NB4 (cell line): ENCODE measurements around the gene ANKRD28.

ENCODE experiments used
- DNase-seq: peaks from one replicate; pipeline ENCODE4 v3.0.0; 2010; ENCODE audit warnings: low read depth
- H3K4me3 ChIP-seq: one replicate; pipeline ENCODE4 v1.5.1; 2011; ENCODE audit warnings: mild to moderate bottlenecking, low read depth, low read length, moderate library complexity
- MYC ChIP-seq: IDR thresholded peaks from 2 replicates; pipeline ENCODE4 v1.6.1; 2011; ENCODE audit warnings: low read depth, low read length
- POLR2A ChIP-seq: IDR thresholded peaks from 2 replicates; pipeline ENCODE4 v1.6.1; 2011; ENCODE audit warnings: mild to moderate bottlenecking; ENCODE audit not compliant: insufficient read length; ENCODE audit errors: extremely low read depth
- TF ChIP-seq, protein P1 (sequence below): IDR thresholded peaks from 2 replicates; pipeline ENCODE4 v1.6.1; 2011; ENCODE audit warnings: low read depth, low read length
- TF ChIP-seq, protein P2 (sequence below): IDR thresholded peaks from one replicate; pipeline ENCODE4 v1.5.1; 2012; ENCODE audit warnings: low read depth, low read length

ANKRD28 gene

DNA sequence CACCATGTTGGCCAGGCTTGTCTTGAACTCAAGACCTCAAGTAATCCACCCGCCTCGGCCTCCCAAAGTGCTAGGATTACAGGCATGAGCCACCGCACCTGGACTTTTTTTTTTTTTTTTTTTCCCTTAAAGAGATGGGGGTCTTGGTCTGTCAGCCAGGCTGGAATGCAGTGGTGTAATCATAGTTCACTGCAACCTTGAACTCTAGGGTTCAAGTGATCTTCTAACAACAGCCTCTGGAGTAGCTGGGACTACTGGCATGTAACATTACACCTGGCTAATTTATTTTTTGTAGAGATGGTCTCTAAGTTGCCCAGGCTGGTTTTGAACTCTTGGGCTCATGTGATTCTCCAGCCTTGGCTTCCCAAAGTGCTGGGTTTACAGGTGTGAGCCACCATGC, 81.6 kb downstream of the ANKRD28 start:
- H3K4me3 ChIP-seq: no peak overlapping the region
- no peak for DNase-seq
- TF ChIP-seq MYC (no peak), POLR2A (no peak)
- TF ChIP-seq, protein P1, sequence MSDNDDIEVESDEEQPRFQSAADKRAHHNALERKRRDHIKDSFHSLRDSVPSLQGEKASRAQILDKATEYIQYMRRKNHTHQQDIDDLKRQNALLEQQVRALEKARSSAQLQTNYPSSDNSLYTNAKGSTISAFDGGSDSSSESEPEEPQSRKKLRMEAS: no peak
- TF ChIP-seq, protein P2, sequence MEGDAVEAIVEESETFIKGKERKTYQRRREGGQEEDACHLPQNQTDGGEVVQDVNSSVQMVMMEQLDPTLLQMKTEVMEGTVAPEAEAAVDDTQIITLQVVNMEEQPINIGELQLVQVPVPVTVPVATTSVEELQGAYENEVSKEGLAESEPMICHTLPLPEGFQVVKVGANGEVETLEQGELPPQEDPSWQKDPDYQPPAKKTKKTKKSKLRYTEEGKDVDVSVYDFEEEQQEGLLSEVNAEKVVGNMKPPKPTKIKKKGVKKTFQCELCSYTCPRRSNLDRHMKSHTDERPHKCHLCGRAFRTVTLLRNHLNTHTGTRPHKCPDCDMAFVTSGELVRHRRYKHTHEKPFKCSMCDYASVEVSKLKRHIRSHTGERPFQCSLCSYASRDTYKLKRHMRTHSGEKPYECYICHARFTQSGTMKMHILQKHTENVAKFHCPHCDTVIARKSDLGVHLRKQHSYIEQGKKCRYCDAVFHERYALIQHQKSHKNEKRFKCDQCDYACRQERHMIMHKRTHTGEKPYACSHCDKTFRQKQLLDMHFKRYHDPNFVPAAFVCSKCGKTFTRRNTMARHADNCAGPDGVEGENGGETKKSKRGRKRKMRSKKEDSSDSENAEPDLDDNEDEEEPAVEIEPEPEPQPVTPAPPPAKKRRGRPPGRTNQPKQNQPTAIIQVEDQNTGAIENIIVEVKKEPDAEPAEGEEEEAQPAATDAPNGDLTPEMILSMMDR: no peak

DNA sequence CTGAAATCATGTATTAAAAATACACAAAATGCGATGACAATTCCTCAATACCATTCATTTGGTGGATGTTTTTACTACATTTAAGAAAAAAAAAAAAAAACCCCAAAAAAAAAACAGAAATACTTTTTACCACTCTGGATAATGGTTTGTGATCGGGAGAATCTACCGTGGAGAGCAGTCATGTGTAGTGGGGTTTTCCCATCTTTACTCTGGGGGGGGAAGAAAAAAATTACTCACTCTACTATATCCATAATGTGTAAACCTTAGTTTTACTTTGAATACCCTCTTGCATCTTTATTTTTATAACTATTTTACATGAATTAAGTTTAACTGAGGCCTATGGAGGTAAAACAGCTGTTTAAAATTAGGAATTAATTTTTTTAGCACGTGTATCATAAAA, 83.3 kb downstream of the ANKRD28 start:
- no peak overlapping the region for H3K4me3 ChIP-seq
- no peak for TF ChIP-seq MYC
- TF ChIP-seq POLR2A: no peak
- TF ChIP-seq, protein P1: no peak
- TF ChIP-seq, protein P2: no peak
- DNase-seq: no peak

DNA sequence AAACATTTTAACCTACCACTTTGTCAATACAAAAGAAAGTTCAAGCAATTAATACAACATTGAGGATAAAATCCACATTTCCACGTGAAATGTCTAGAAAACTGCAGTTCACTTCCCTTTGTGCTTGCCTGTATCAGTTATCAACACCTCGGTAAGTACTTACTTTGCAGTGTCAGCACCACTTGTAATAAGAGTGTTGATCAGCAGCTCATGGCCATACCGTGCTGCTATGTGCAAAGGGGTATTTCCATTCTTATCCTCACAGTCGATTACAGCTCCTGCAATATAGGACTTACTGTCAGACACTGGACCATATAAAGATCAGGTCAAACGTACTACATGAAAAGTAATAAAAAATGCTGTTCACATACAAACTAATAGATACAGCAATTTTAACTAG, 84.4 kb downstream of the ANKRD28 start:
- DNase-seq: no peak
- H3K4me3 ChIP-seq: no peak overlapping the region
- TF ChIP-seq POLR2A (no peak), MYC (no peak)
- TF ChIP-seq, protein P2: no peak
- TF ChIP-seq, protein P1: no peak

DNA sequence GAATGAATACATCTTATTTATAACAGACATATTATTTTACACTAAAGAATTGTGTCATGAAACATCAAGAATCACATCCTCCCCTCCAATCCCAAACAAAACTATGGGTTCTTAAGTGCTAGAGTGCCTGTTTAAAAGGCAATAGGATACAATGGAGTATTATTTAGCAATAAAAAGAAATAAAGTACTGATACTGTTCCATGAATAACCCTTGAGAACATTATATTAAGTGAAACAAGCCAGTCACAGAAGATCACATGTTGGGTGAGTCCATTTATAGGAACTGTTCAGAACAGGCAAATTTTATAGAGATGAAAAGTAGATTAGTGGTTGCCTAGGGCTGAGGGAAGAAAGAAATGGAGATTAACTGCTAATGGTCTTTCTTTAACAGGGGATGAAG, 86.5 kb downstream of the ANKRD28 start:
- H3K4me3 ChIP-seq: no peak overlapping the region
- no peak for DNase-seq
- TF ChIP-seq, protein P2: no peak
- TF ChIP-seq MYC: no peak

DNA sequence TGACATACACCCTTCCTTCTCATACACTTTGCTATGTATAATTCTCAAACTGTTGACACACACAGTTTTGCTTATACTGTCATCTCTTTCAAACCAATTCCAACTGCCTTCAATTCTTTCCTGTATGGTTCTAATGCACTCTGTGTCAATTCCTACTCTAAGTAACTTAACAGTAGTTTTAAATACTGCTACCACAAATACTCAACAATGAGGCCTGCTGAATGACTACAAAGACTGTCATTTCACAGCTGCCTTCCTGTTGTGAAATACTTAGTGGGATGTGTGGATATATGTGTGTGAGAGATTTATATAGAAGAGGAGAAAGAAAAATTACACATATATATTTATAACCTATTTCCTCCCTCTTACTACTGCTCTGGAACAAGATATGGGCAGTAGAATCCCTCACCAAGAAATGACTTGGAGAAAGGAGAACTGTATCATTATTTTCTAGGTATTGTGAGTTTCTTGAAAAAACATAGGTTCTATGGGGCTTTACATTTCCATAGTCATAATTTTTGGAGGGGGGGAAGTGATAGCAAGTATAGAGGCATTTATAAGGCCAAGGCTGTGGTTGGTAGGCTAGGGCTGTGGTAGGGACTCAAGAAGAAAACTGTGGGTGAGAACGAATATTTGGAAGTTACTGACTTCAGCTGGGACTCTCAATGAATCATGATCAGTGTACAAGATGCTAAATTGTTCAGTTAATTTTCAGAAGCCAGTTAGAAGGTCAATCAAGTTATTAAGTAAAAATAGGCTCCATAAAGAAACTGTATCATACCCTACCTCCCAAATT, 88.7 kb downstream of the ANKRD28 start:
- peak; percentile 70 for DNase-seq
- TF ChIP-seq, protein P1: no peak
- TF ChIP-seq POLR2A: no peak
- TF ChIP-seq MYC: no peak
- TF ChIP-seq, protein P2: no peak
- H3K4me3 ChIP-seq: no peak overlapping the region

DNA sequence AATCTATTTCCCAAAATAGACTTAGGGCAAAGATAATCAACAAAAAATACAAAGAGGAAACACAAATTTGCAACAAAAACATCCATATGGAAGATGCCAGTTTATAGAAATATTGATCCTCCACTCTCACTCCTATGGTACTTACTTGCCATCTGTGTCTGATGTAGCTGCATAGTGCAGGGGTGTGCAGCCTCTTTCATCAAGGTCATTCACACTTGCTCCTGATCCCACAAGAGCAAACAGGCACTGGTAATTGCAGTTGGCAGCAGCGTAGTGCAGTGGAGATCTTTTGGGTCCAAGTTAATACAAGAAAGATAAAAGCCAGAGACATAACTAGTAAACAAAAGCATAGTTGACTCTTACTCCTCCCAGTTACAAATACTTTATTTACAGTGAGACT, 90.0 kb downstream of the ANKRD28 start:
- TF ChIP-seq, protein P1: no peak
- no peak for TF ChIP-seq MYC
- TF ChIP-seq, protein P2: no peak
- no peak for TF ChIP-seq POLR2A
- H3K4me3 ChIP-seq: no peak overlapping the region

More for the DNA sequence above, 90.0 kb downstream of the ANKRD28 start:
- no peak for DNase-seq
